Measurements from ENCODE around the gene PHLDA3. TPM values are rescaled to one million over a fixed set of nuclear protein-coding genes. Genes with fewer than 3 reads are reported as not detected.
A peak's percentile ranks its signal among the peaks of the same experiment; 100 is the strongest.

The PHLDA3 gene
- total RNA-seq, 6 experiments from 2014 or later, result 1.0 to 10.9 (median 2.7) TPM

- H3K27me3 ChIP-seq, result no peaks in the 10 kb centered on the region
- no peaks in the 10 kb centered on the region for H3K9me3 ChIP-seq
- peaks cover 0 to 4% (median 0%) of the 10 kb centered on the region in 4 donors for H3K4me1 ChIP-seq
- H3K4me3 ChIP-seq, result no peak overlapping the region
- DNase-seq (no peak), ATAC-seq (no peak)
- 88% methylated on average over 5 of the region's 9 CpGs for WGBS (ENCODE audit: insufficient coverage, low coverage, low lambda C conversion rate, missing lambda C conversion rate)
- no peaks in the 10 kb centered on the region for H3K36me3 ChIP-seq
- H3K27ac ChIP-seq, result no peak overlapping the region
- TF ChIP-seq CTCF (IDR thresholded peaks at IDR 0.05) (no peak), POLR2A (IDR thresholded peaks at IDR 0.05) (no peak)
- intact Hi-C loops (cut with DNase I), result no loop called here
These were observed 3.2 kb downstream of the PHLDA3 start for GRCh38 chr1:201465698-201466290.

GRCh38 chr1:201463071-201463552, 5.9 kb downstream of the PHLDA3 start:
- TF ChIP-seq CTCF (IDR thresholded peaks at IDR 0.05) (peak in 1 of 4 donors; percentile 13), POLR2A (IDR thresholded peaks at IDR 0.05) (no peak)
- Histone ChIP-seq H3K9me3 (no peaks in the 10 kb centered on the region), H3K4me3 (no peak overlapping the region), H3K4me1 (no peaks in the 10 kb centered on the region), H3K27me3 (no peaks in the 10 kb centered on the region), H3K27ac (no peak overlapping the region), H3K36me3 (no peaks in the 10 kb centered on the region)
- DNase-seq (no peak), ATAC-seq (peak; percentile 25 to 41 (median 28))
- intact Hi-C loops (cut with DNase I), result no loop called here
- 85% methylated on average over 6 of the region's 7 CpGs for WGBS (ENCODE audit: insufficient coverage, low coverage, low lambda C conversion rate, missing lambda C conversion rate)

GRCh38 chr1:201461645-201462441, 7.1 kb downstream of the PHLDA3 start:
- no peaks in the 10 kb centered on the region for H3K4me1 ChIP-seq
- no peak overlapping the region for H3K4me3 ChIP-seq
- DNase-seq (no peak), ATAC-seq (peak in 2 of 4 donors; percentile 31 to 51)
- WGBS (ENCODE audit: insufficient coverage, low coverage, low lambda C conversion rate, missing lambda C conversion rate), result 58% methylated on average over 4 of the region's 13 CpGs
- H3K36me3 ChIP-seq, result no peaks in the 10 kb centered on the region
- no peak for TF ChIP-seq POLR2A (IDR thresholded peaks at IDR 0.05)
- no peak for TF ChIP-seq CTCF (IDR thresholded peaks at IDR 0.05)
- no peak overlapping the region for H3K27ac ChIP-seq
- intact Hi-C loops (cut with DNase I), result no loop called here
- no peaks in the 10 kb centered on the region for H3K9me3 ChIP-seq
- H3K27me3 ChIP-seq, result no peaks in the 10 kb centered on the region

- TF ChIP-seq POLR2A (IDR thresholded peaks at IDR 0.05), result no peak
- TF ChIP-seq CTCF (IDR thresholded peaks at IDR 0.05), result no peak
- WGBS (ENCODE audit: insufficient coverage, low coverage, low lambda C conversion rate, missing lambda C conversion rate), result 62% methylated on average over 4 of the region's 8 CpGs
- Histone ChIP-seq H3K27me3 (no peaks in the 10 kb centered on the region), H3K4me1 (no peaks in the 10 kb centered on the region), H3K4me3 (no peak overlapping the region), H3K36me3 (no peaks in the 10 kb centered on the region), H3K27ac (no peak overlapping the region), H3K9me3 (no peaks in the 10 kb centered on the region)
- intact Hi-C loops (cut with DNase I), result no loop called here
- ATAC-seq, result peak in 1 of 4 donors; percentile 60
- no peak for DNase-seq
These were observed 8.0 kb downstream of the PHLDA3 start for GRCh38 chr1:201460814-201461644.
